ENCODE measurements around the gene RABL6.
"Not testable (repeated sequence)": the region's sequence is repeated elsewhere in the genome, so short reads cannot be mapped to it uniquely, and the experiment has no call there.

The RABL6 gene

GRCh38 chr9:136798708-136799078 lies 9.1 kb upstream of the RABL6 start:
- no peak overlapping the region for H3K4me2 ChIP-seq
- no peaks in the 10 kb centered on the region for H3K36me3 ChIP-seq (ENCODE audit: insufficient read depth)

GRCh38 chr9:136799079-136799853 lies 8.5 kb upstream of the RABL6 start:
- H2AFZ ChIP-seq (ENCODE audit: low read depth): peak overlapping the region; percentile 39; the same call in 1 of the 2 replicates
- peak overlapping the region; percentile 22; the same call in 1 of the 2 replicates for H3K9ac ChIP-seq
- H3K4me2 ChIP-seq: peak overlapping the region; percentile 41
- no peaks in the 10 kb centered on the region for H3K36me3 ChIP-seq (ENCODE audit: insufficient read depth)
- no peak for TF ChIP-seq CTCF (conservative IDR thresholded peaks at IDR 0.05; ENCODE audit: low read depth, low read length)
- no peaks in the 10 kb centered on the region for H4K20me1 ChIP-seq (ENCODE audit: insufficient read depth)
- H3K4me1 ChIP-seq (ENCODE audit: low read depth, poor library complexity, severe bottlenecking): peaks cover 49% of the 10 kb centered on the region
- H3K79me2 ChIP-seq (ENCODE audit: insufficient read depth, low read depth): no peaks in the 10 kb centered on the region
- H3K27ac ChIP-seq: no peak overlapping the region
- no peak overlapping the region for H3K4me3 ChIP-seq (IDR thresholded peaks at IDR 0.05; ENCODE audit: insufficient read depth, low read depth, low read length)
- H3K27me3 ChIP-seq (ENCODE audit: insufficient read depth, low read depth): peaks cover 6% of the 10 kb centered on the region; the same call in 1 of the 2 replicates

More at GRCh38 chr9:136798708-136799078, 9.1 kb upstream of the RABL6 start:
- Histone ChIP-seq H2AFZ (ENCODE audit: low read depth) (no peak overlapping the region), H3K4me3 (IDR thresholded peaks at IDR 0.05; ENCODE audit: insufficient read depth, low read depth, low read length) (no peak overlapping the region), H3K9ac (no peak overlapping the region), H3K27me3 (ENCODE audit: insufficient read depth, low read depth) (peaks cover 6% of the 10 kb centered on the region; the same call in 1 of the 2 replicates), H3K27ac (no peak overlapping the region), H4K20me1 (ENCODE audit: insufficient read depth) (no peaks in the 10 kb centered on the region), H3K79me2 (ENCODE audit: insufficient read depth, low read depth) (no peaks in the 10 kb centered on the region), H3K4me1 (ENCODE audit: low read depth, poor library complexity, severe bottlenecking) (peaks cover 49% of the 10 kb centered on the region)
- TF ChIP-seq CTCF (conservative IDR thresholded peaks at IDR 0.05; ENCODE audit: low read depth, low read length): no peak

DNA sequence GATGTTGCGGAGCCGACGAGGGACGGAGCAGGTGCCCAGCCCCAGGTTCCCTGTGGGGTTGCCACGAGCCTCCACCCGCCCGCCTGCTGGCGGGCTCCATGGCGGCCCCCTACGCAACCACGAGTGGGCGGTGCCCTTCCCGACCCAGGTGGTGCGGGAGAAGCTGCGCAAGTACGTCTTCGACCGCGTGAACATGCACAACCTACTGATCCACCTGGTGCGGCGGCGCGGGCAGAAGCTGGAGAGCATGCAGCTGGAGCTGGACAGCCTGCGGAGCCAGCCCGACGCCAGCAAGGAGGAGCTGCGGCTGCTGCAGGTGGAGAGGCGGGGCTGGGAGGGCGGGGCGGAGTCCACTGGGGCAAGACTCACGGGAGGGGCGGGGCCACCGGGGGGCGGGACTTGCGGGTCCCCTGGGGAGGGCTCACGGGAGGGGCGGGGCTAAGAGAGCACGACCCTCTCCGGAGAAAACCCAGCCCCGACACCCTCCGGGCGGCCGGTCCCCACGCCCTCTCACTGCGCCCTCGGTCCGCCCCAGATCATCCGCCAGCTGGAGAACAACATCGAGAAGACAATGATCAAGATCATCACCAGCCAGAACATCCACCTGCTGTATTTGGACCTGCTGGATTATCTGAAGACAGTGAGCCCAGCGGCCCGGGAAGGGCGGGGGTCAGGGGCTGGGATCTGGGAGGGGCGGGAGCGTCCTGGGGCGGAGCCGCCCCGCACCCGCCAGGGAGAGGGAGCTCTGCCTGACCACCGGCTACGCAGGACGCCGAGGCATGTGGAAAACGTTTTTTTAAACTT lies 7.7 kb upstream of the RABL6 start:
- TF ChIP-seq CTCF (conservative IDR thresholded peaks at IDR 0.05; ENCODE audit: low read depth, low read length): no peak
- H3K9ac ChIP-seq: peak overlapping the region; percentile 22; the same call in 1 of the 2 replicates
- H3K4me3 ChIP-seq (IDR thresholded peaks at IDR 0.05; ENCODE audit: insufficient read depth, low read depth, low read length): no peak overlapping the region
- peak overlapping the region; percentile 57; the same call in 1 of the 2 replicates for H2AFZ ChIP-seq (ENCODE audit: low read depth)
- H4K20me1 ChIP-seq (ENCODE audit: insufficient read depth): no peaks in the 10 kb centered on the region
- H3K4me2 ChIP-seq: peak overlapping the region; percentile 87
- H3K27me3 ChIP-seq (ENCODE audit: insufficient read depth, low read depth): peaks cover 6% of the 10 kb centered on the region; the same call in 1 of the 2 replicates
- no peaks in the 10 kb centered on the region for H3K79me2 ChIP-seq (ENCODE audit: insufficient read depth, low read depth)
- peaks cover 42% of the 10 kb centered on the region for H3K4me1 ChIP-seq (ENCODE audit: low read depth, poor library complexity, severe bottlenecking)
- no peaks in the 10 kb centered on the region for H3K36me3 ChIP-seq (ENCODE audit: insufficient read depth)
- H3K27ac ChIP-seq: no peak overlapping the region; the same call in 1 of the 2 replicates

- Histone ChIP-seq H3K9ac (no peak overlapping the region), H3K79me2 (ENCODE audit: insufficient read depth, low read depth) (no peaks in the 10 kb centered on the region)
These were observed 5.4 kb upstream of the RABL6 start for GRCh38 chr9:136802321-136802720.

GRCh38 chr9:136803009-136803550 lies 4.7 kb upstream of the RABL6 start:
- H3K79me2 ChIP-seq (ENCODE audit: insufficient read depth, low read depth); H3K27ac ChIP-seq; H3K9ac ChIP-seq; H3K4me3 ChIP-seq (IDR thresholded peaks at IDR 0.05; ENCODE audit: insufficient read depth, low read depth, low read length); H3K27me3 ChIP-seq (ENCODE audit: insufficient read depth, low read depth); H3K4me2 ChIP-seq; H2AFZ ChIP-seq (ENCODE audit: low read depth); H4K20me1 ChIP-seq (ENCODE audit: insufficient read depth); H3K36me3 ChIP-seq (ENCODE audit: insufficient read depth): not testable (repeated sequence)
- H3K4me1 ChIP-seq (ENCODE audit: low read depth, poor library complexity, severe bottlenecking): peaks cover 37% of the 10 kb centered on the region

More at GRCh38 chr9:136802321-136802720, 5.4 kb upstream of the RABL6 start:
- no peak overlapping the region for H3K4me3 ChIP-seq (IDR thresholded peaks at IDR 0.05; ENCODE audit: insufficient read depth, low read depth, low read length)
- H3K36me3 ChIP-seq (ENCODE audit: insufficient read depth): no peaks in the 10 kb centered on the region
- H3K27ac ChIP-seq: no peak overlapping the region
- H3K4me1 ChIP-seq (ENCODE audit: low read depth, poor library complexity, severe bottlenecking): peaks cover 37% of the 10 kb centered on the region
- H3K4me2 ChIP-seq: peak overlapping the region; percentile 21; the same call in 1 of the 2 replicates
- no peaks in the 10 kb centered on the region; the same call in 1 of the 2 replicates for H3K27me3 ChIP-seq (ENCODE audit: insufficient read depth, low read depth)
- no peak for TF ChIP-seq CTCF (conservative IDR thresholded peaks at IDR 0.05; ENCODE audit: low read depth, low read length)
- no peaks in the 10 kb centered on the region for H4K20me1 ChIP-seq (ENCODE audit: insufficient read depth)
- no peak overlapping the region for H2AFZ ChIP-seq (ENCODE audit: low read depth)
